GM15510 (cell line): ENCODE measurements around the gene ACAA2.

Experiments used
- POLR2A ChIP-seq: IDR thresholded peaks from 3 replicates; pipeline ENCODE4 v1.6.1; 2011; ENCODE audit warnings: borderline replicate concordance; ENCODE audit not compliant: insufficient read length; ENCODE audit errors: extremely low read depth

The ACAA2 gene

DNA sequence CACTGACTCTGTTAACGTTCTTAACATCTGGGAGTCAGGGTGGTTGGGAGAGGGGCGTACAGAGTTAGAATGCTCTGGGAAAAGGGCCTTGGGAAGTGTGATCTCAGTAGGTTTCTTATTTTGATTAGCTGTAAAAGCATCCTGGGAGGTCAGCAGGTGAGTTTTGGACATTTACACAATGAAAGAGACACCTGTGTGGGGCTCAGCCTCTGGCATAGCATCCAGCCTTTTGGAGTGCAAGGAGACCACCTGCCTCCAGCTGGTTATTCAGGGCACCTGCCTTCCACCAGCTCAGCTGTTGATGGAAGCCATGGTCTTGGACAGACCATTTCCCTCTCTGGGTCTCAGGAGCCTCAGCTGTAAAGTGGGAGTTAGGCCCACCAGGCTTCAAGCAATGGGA lies 49.7 kb downstream of the ACAA2 start:
- no peak for TF ChIP-seq POLR2A

DNA sequence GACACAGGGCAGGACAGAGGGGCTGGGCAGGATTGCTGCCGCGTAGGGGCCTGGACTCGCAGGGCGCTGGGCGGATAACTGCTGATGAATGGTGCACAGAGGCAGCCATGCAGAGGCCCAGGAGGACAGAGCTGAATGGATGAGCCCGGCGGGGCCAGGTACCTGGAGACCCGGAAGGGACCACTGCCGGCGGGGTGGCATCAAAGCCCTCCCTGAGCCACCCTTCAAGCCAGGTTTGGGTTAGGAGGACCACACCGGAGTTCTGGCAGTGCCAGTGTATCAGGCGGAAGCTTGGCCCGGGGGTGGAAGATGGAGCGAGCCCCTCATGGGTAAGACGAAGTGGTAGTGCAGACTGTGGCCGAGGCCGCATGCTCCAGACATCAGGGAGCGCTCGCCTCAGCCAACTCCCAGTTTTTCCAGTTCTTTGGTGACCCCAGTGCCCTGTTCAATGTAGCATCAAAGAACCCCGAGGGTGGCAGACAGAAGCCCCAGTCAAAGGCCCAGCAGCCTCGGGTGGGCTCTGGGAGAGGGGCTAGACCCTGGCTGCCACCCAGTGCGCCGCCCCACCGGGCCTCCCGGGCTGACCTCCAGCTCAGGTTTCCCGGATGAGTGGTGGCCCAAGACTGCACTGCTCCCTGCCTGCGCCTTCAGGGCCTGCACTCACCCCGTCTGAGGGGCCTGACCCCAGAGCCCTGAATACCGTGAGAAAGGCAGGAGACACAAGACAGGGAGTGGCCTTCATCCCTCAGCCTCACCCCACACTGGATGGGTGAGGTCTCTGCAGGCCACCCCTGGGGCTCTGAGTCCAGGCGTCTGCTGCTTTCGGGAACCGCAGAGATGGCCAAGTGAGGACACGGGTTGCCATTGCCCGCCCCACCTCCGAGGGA lies 50.9 kb downstream of the ACAA2 start:
- TF ChIP-seq POLR2A = no peak

DNA sequence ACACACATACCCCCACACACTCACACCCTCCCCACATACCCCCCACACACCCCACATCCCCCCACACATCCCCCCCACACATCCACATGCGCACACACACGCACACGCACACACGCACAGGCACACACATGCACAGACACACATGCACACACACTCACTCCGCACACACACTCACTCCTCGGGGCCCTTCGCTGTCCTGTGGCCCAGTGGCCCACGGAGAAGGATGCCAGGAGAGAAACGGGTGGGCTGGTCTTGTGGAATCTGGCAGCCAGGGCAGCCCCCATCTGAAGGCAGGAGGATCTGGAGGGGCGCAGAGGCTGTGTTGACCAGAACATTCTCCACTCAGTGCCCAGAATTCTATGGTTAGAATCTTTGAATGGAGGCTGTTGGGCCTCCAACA lies 51.6 kb downstream of the ACAA2 start:
- TF ChIP-seq POLR2A = no peak

- no peak for TF ChIP-seq POLR2A
Observed at GRCh38 chr18:49758263-49758610, 55.1 kb downstream of the ACAA2 start.

- no peak for TF ChIP-seq POLR2A
Observed at GRCh38 chr18:49757513-49758262, 55.6 kb downstream of the ACAA2 start.

- TF ChIP-seq POLR2A = no peak
Observed at GRCh38 chr18:49756671-49757362, 56.5 kb downstream of the ACAA2 start.

GRCh38 chr18:49756135-49756534 lies 57.2 kb downstream of the ACAA2 start:
- TF ChIP-seq POLR2A = no peak

- no peak for TF ChIP-seq POLR2A
Observed at GRCh38 chr18:49755489-49755888, 57.8 kb downstream of the ACAA2 start.

- TF ChIP-seq POLR2A = no peak
Observed at GRCh38 chr18:49754866-49755265, 58.5 kb downstream of the ACAA2 start.

- TF ChIP-seq POLR2A = no peak
Observed at GRCh38 chr18:49753643-49754042, 59.7 kb downstream of the ACAA2 start.

- no peak for TF ChIP-seq POLR2A
Observed at GRCh38 chr18:49752095-49752457, 61.3 kb downstream of the ACAA2 start.

GRCh38 chr18:49751427-49752094 lies 61.8 kb downstream of the ACAA2 start:
- TF ChIP-seq POLR2A = no peak

GRCh38 chr18:49749563-49749962 lies 63.8 kb downstream of the ACAA2 start:
- TF ChIP-seq POLR2A = no peak

- no peak for TF ChIP-seq POLR2A
Observed at GRCh38 chr18:49747876-49748275, 65.5 kb downstream of the ACAA2 start.
